ENCODE results near the gene DNAH14. TPM values are rescaled to one million over a fixed set of nuclear protein-coding genes. Genes with fewer than 3 reads are reported as not detected.
"Not testable (repeated sequence)": the region's sequence is repeated elsewhere in the genome, so short reads cannot be mapped to it uniquely, and the experiment has no call there.

The DNAH14 gene
- total and polyA plus RNA-seq, 4 donors = 16.4 to 54.0 (median 33.9) TPM

DNA sequence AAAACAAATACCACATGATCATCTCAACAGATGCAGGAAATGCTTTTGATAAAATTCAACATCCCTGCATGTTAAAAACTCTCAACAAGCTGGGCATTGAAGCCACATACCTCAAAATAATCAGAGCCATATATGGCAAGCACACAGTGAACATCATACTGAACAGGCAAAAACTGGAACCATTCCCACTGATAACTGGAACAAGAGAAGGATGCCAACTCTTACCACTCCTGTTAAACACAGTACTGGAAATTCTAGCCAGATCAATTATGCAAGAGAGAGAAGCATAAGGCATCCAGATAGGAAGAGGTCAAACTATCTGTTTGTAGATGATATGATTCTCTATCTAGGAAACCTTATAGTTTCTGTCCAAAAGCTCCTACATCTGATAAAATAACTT lies 91.6 kb downstream of the DNAH14 start:
- no peaks in the 10 kb centered on the region for H3K27me3 ChIP-seq (ENCODE audit: control insufficient read depth, insufficient read depth, low read length)
- H3K27ac ChIP-seq (ENCODE audit: low read depth, low read length) = no peak overlapping the region
- no peaks in the 10 kb centered on the region for H3K36me3 ChIP-seq (ENCODE audit: control insufficient read depth, insufficient read depth, low read length)
- DNase-seq (ENCODE audit: low read depth in 4 of 6, low spot score in 6 of 6) = no peak
- H3K4me3 ChIP-seq (ENCODE audit: low read depth, low read length) = no peak overlapping the region
- H3K9me3 ChIP-seq (ENCODE audit: control insufficient read depth, insufficient read depth, low read length) = peaks cover 1% of the 10 kb centered on the region
- H3K4me1 ChIP-seq (ENCODE audit: control insufficient read depth, insufficient read depth, low read length) = no peaks in the 10 kb centered on the region

- no peak overlapping the region for H3K27ac ChIP-seq (ENCODE audit: low read depth, low read length)
- no peaks in the 10 kb centered on the region for H3K4me1 ChIP-seq (ENCODE audit: control insufficient read depth, insufficient read depth, low read length)
- no peak overlapping the region for H3K4me3 ChIP-seq (ENCODE audit: low read depth, low read length)
- peaks cover 5% of the 10 kb centered on the region for H3K9me3 ChIP-seq (ENCODE audit: control insufficient read depth, insufficient read depth, low read length)
- DNase-seq (ENCODE audit: low read depth in 4 of 6, low spot score in 6 of 6) = no peak
- WGBS (ENCODE audit: insufficient coverage) = no CpG with 5 or more reads among the region's 1 CpG
- no peaks in the 10 kb centered on the region for H3K36me3 ChIP-seq (ENCODE audit: control insufficient read depth, insufficient read depth, low read length)
- H3K27me3 ChIP-seq (ENCODE audit: control insufficient read depth, insufficient read depth, low read length) = no peaks in the 10 kb centered on the region
Observed at GRCh38 chr1:225026701-225027100, 97.2 kb downstream of the DNAH14 start.

- not testable (repeated sequence) for H3K4me3 ChIP-seq (ENCODE audit: low read depth, low read length); H3K36me3 ChIP-seq (ENCODE audit: control insufficient read depth, insufficient read depth, low read length); H3K9me3 ChIP-seq (ENCODE audit: control insufficient read depth, insufficient read depth, low read length); H3K27ac ChIP-seq (ENCODE audit: low read depth, low read length); H3K27me3 ChIP-seq (ENCODE audit: control insufficient read depth, insufficient read depth, low read length); H3K4me1 ChIP-seq (ENCODE audit: control insufficient read depth, insufficient read depth, low read length)
- DNase-seq (ENCODE audit: low read depth in 4 of 6, low spot score in 6 of 6) = peak in 3 of 6 donors; percentile 2 to 29 (median 2)
- WGBS (ENCODE audit: insufficient coverage) = no CpG with 5 or more reads among the region's 1 CpG
Observed at GRCh38 chr1:225036441-225036840, 107.0 kb downstream of the DNAH14 start.

DNA sequence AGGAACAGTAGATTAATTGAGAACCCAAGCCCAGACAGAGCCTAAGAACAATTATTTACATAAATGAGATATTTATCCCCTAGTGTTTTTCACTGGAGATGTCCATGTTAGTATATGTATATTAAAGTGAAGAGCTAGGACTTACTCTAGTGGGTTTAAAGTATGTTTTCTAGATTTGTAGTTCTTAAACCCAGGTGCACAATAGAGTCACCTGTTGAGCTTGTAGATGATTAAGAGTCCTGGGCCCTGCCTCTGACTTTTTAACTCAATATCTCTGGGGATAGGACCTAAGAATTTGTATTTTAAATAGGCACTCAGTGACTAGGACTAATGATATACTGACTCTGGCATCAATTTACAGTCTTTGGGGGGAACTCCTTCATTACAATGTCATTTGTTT lies 112.8 kb downstream of the DNAH14 start:
- H3K4me3 ChIP-seq (ENCODE audit: low read depth, low read length) = no peak overlapping the region
- no peak overlapping the region for H3K27ac ChIP-seq (ENCODE audit: low read depth, low read length)
- H3K27me3 ChIP-seq (ENCODE audit: control insufficient read depth, insufficient read depth, low read length) = no peaks in the 10 kb centered on the region
- no peaks in the 10 kb centered on the region for H3K4me1 ChIP-seq (ENCODE audit: control insufficient read depth, insufficient read depth, low read length)
- H3K9me3 ChIP-seq (ENCODE audit: control insufficient read depth, insufficient read depth, low read length) = no peaks in the 10 kb centered on the region
- no peaks in the 10 kb centered on the region for H3K36me3 ChIP-seq (ENCODE audit: control insufficient read depth, insufficient read depth, low read length)
- no peak for DNase-seq (ENCODE audit: low read depth in 4 of 6, low spot score in 6 of 6)

- Histone ChIP-seq H3K36me3 (ENCODE audit: control insufficient read depth, insufficient read depth, low read length) (no peaks in the 10 kb centered on the region), H3K9me3 (ENCODE audit: control insufficient read depth, insufficient read depth, low read length) (no peaks in the 10 kb centered on the region), H3K27ac (ENCODE audit: low read depth, low read length) (no peak overlapping the region), H3K4me3 (ENCODE audit: low read depth, low read length) (no peak overlapping the region), H3K4me1 (ENCODE audit: control insufficient read depth, insufficient read depth, low read length) (no peaks in the 10 kb centered on the region), H3K27me3 (ENCODE audit: control insufficient read depth, insufficient read depth, low read length) (no peaks in the 10 kb centered on the region)
- no peak for DNase-seq (ENCODE audit: low read depth in 4 of 6, low spot score in 6 of 6)
Observed at GRCh38 chr1:225044258-225044657, 114.8 kb downstream of the DNAH14 start.

DNA sequence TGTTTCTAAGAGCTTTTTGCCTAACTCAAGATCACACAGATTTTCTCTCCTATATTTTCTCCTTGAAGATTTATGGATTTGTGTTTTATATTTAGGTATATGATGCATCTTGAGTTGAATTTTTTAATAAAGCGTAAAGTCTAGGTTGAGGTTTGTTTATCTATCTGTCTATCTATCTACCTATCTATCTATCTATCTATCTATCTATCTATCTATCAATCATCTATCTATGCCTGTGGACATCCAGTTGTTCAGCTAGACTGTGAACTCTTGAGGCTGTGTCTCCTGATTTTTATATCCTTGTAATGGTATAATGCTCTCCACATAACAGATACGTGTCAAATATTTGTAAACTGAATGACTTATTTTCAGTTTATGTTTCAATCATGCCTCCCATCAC lies 120.1 kb downstream of the DNAH14 start:
- DNase-seq (ENCODE audit: low read depth in 4 of 6, low spot score in 6 of 6) = no peak
- no peaks in the 10 kb centered on the region for H3K4me1 ChIP-seq (ENCODE audit: control insufficient read depth, insufficient read depth, low read length)
- no peaks in the 10 kb centered on the region for H3K27me3 ChIP-seq (ENCODE audit: control insufficient read depth, insufficient read depth, low read length)
- H3K36me3 ChIP-seq (ENCODE audit: control insufficient read depth, insufficient read depth, low read length) = no peaks in the 10 kb centered on the region
- H3K4me3 ChIP-seq (ENCODE audit: low read depth, low read length) = no peak overlapping the region
- H3K27ac ChIP-seq (ENCODE audit: low read depth, low read length) = no peak overlapping the region
- H3K9me3 ChIP-seq (ENCODE audit: control insufficient read depth, insufficient read depth, low read length) = no peaks in the 10 kb centered on the region
- no CpG with 5 or more reads among the region's 2 CpGs for WGBS (ENCODE audit: insufficient coverage)

GRCh38 chr1:225063722-225064121 lies 134.2 kb downstream of the DNAH14 start:
- H3K4me1 ChIP-seq (ENCODE audit: control insufficient read depth, insufficient read depth, low read length) = no peaks in the 10 kb centered on the region
- no peak overlapping the region for H3K4me3 ChIP-seq (ENCODE audit: low read depth, low read length)
- WGBS (ENCODE audit: insufficient coverage) = no CpG with 5 or more reads among the region's 2 CpGs
- H3K9me3 ChIP-seq (ENCODE audit: control insufficient read depth, insufficient read depth, low read length) = no peaks in the 10 kb centered on the region
- no peaks in the 10 kb centered on the region for H3K27me3 ChIP-seq (ENCODE audit: control insufficient read depth, insufficient read depth, low read length)
- no peak for DNase-seq (ENCODE audit: low read depth in 4 of 6, low spot score in 6 of 6)
- H3K36me3 ChIP-seq (ENCODE audit: control insufficient read depth, insufficient read depth, low read length) = no peaks in the 10 kb centered on the region
- no peak overlapping the region for H3K27ac ChIP-seq (ENCODE audit: low read depth, low read length)

DNA sequence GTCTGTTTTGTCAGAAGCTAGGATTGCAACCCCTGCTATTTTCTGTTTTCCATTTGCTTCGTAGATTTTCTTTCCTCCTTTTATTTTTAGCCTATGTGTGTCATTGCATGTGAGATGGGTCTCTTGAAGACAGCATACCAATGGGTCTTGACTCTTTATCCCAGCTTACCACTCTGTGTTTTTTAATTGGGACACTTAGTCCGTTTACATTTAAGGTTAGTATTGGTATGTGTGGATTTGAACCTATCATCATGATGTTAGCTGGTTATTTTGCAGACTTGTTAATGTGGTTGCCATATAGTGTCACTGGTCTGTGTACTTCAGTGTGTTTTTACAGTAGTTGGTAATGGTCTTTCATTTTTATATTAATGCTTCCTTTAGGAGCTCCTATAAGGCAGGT lies 141.5 kb downstream of the DNAH14 start:
- no peak for DNase-seq (ENCODE audit: low read depth in 4 of 6, low spot score in 6 of 6)
- Histone ChIP-seq H3K36me3 (ENCODE audit: control insufficient read depth, insufficient read depth, low read length) (no peaks in the 10 kb centered on the region), H3K4me3 (ENCODE audit: low read depth, low read length) (no peak overlapping the region), H3K9me3 (ENCODE audit: control insufficient read depth, insufficient read depth, low read length) (peaks cover 6% of the 10 kb centered on the region), H3K4me1 (ENCODE audit: control insufficient read depth, insufficient read depth, low read length) (no peaks in the 10 kb centered on the region), H3K27me3 (ENCODE audit: control insufficient read depth, insufficient read depth, low read length) (no peaks in the 10 kb centered on the region), H3K27ac (ENCODE audit: low read depth, low read length) (no peak overlapping the region)
- no CpG with 5 or more reads among the region's 2 CpGs for WGBS (ENCODE audit: insufficient coverage)

GRCh38 chr1:225097175-225097574 lies 167.7 kb downstream of the DNAH14 start:
- WGBS (ENCODE audit: insufficient coverage) = no CpG with 5 or more reads among the region's 3 CpGs
- no peak for DNase-seq (ENCODE audit: low read depth in 4 of 6, low spot score in 6 of 6)

DNA sequence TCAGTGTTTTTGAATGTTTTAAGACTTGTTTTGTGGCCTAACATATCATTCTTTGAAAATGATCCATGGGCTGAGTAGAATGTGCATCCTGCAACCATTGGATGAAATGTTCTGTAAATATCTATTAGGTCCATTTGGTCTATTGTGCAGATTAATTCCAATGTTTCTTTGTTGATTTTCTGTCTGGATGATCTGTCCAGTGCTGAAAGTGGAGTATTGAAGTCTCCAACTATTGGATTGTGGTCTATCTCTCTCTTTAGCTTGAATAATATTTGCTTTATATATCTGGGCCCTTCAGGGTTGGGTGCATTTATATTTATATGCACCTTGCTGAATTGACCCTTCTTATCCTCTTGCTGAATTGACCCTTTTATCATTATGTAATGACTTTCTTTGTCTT lies 181.5 kb downstream of the DNAH14 start:
- no peak for DNase-seq (ENCODE audit: low read depth in 4 of 6, low spot score in 6 of 6)
- H3K4me3 ChIP-seq (ENCODE audit: low read depth, low read length) = no peak overlapping the region
- H3K27ac ChIP-seq (ENCODE audit: low read depth, low read length) = no peak overlapping the region
- H3K4me1 ChIP-seq (ENCODE audit: control insufficient read depth, insufficient read depth, low read length) = no peaks in the 10 kb centered on the region
- no peaks in the 10 kb centered on the region for H3K27me3 ChIP-seq (ENCODE audit: control insufficient read depth, insufficient read depth, low read length)
- H3K36me3 ChIP-seq (ENCODE audit: control insufficient read depth, insufficient read depth, low read length) = no peaks in the 10 kb centered on the region
- H3K9me3 ChIP-seq (ENCODE audit: control insufficient read depth, insufficient read depth, low read length) = no peaks in the 10 kb centered on the region

More at GRCh38 chr1:225097175-225097574, 167.7 kb downstream of the DNAH14 start:
- Histone ChIP-seq H3K4me3 (ENCODE audit: low read depth, low read length) (no peak overlapping the region), H3K27me3 (ENCODE audit: control insufficient read depth, insufficient read depth, low read length) (no peaks in the 10 kb centered on the region), H3K36me3 (ENCODE audit: control insufficient read depth, insufficient read depth, low read length) (no peaks in the 10 kb centered on the region), H3K9me3 (ENCODE audit: control insufficient read depth, insufficient read depth, low read length) (peaks cover 4% of the 10 kb centered on the region), H3K4me1 (ENCODE audit: control insufficient read depth, insufficient read depth, low read length) (no peaks in the 10 kb centered on the region), H3K27ac (ENCODE audit: low read depth, low read length) (no peak overlapping the region)

DNA sequence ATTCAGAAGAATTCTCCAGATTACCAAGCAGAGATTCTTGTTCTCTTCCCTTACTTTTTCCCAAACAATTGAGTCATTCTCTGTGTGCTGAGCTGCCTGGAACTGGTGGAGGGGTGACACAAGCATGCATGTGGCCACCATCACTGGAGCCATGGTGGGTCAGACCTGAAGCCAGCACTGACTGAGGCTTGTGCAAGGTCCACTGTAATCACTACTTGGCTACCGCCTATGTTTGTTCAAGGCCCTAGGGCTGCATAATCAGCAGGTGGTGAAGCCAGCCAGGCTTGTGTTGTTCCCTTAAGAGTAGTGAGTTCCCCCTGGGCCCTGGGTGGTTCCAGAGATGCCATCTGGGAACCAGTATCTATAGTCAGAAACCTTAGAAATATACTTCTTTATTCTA lies 183.8 kb downstream of the DNAH14 start:
- H3K4me3 ChIP-seq (ENCODE audit: low read depth, low read length) = no peak overlapping the region
- no peaks in the 10 kb centered on the region for H3K36me3 ChIP-seq (ENCODE audit: control insufficient read depth, insufficient read depth, low read length)
- no peaks in the 10 kb centered on the region for H3K4me1 ChIP-seq (ENCODE audit: control insufficient read depth, insufficient read depth, low read length)
- WGBS (ENCODE audit: insufficient coverage) = 100% methylated on average over 1 of the region's 1 CpG
- no peak overlapping the region for H3K27ac ChIP-seq (ENCODE audit: low read depth, low read length)
- no peaks in the 10 kb centered on the region for H3K27me3 ChIP-seq (ENCODE audit: control insufficient read depth, insufficient read depth, low read length)
- H3K9me3 ChIP-seq (ENCODE audit: control insufficient read depth, insufficient read depth, low read length) = no peaks in the 10 kb centered on the region
- DNase-seq (ENCODE audit: low read depth in 4 of 6, low spot score in 6 of 6) = no peak

All from spinal cord (tissue), 10 donors.